Measurements from ENCODE around the gene TSEN15.

The TSEN15 gene

GRCh38 chr1:184014271-184014670 is 37.3 kb upstream of the TSEN15 start:
- no peak for DNase-seq (ENCODE audit: low read depth)
- H3K4me3 ChIP-seq (ENCODE audit: control insufficient read depth, low read depth, low read length): no peak overlapping the region
- no peak for TF ChIP-seq CTCF (IDR thresholded peaks at IDR 0.05; ENCODE audit: control insufficient read depth, insufficient read depth, low read depth, low read length, missing control alignments)

GRCh38 chr1:184016169-184016568 is 35.4 kb upstream of the TSEN15 start:
- DNase-seq (ENCODE audit: low read depth): no peak
- no peak for TF ChIP-seq CTCF (IDR thresholded peaks at IDR 0.05; ENCODE audit: control insufficient read depth, insufficient read depth, low read depth, low read length, missing control alignments)
- H3K4me3 ChIP-seq (ENCODE audit: control insufficient read depth, low read depth, low read length): no peak overlapping the region

- DNase-seq (ENCODE audit: low read depth): no peak
- TF ChIP-seq CTCF (IDR thresholded peaks at IDR 0.05; ENCODE audit: control insufficient read depth, insufficient read depth, low read depth, low read length, missing control alignments): no peak
- H3K4me3 ChIP-seq (ENCODE audit: control insufficient read depth, low read depth, low read length): no peak overlapping the region
These were observed 34.2 kb upstream of the TSEN15 start for GRCh38 chr1:184017306-184017705.

- no peak overlapping the region for H3K4me3 ChIP-seq (ENCODE audit: control insufficient read depth, low read depth, low read length)
- TF ChIP-seq CTCF (IDR thresholded peaks at IDR 0.05; ENCODE audit: control insufficient read depth, insufficient read depth, low read depth, low read length, missing control alignments): no peak
These were observed 32.9 kb upstream of the TSEN15 start for GRCh38 chr1:184018622-184019021.

GRCh38 chr1:184019069-184019468 is 32.5 kb upstream of the TSEN15 start:
- DNase-seq (ENCODE audit: low read depth): no peak
- no peak for TF ChIP-seq CTCF (IDR thresholded peaks at IDR 0.05; ENCODE audit: control insufficient read depth, insufficient read depth, low read depth, low read length, missing control alignments)
- H3K4me3 ChIP-seq (ENCODE audit: control insufficient read depth, low read depth, low read length): no peak overlapping the region

More at GRCh38 chr1:184018622-184019021, 32.9 kb upstream of the TSEN15 start:
- DNase-seq (ENCODE audit: low read depth): no peak

- DNase-seq (ENCODE audit: low read depth): no peak
- TF ChIP-seq CTCF (IDR thresholded peaks at IDR 0.05; ENCODE audit: control insufficient read depth, insufficient read depth, low read depth, low read length, missing control alignments): no peak
- no peak overlapping the region for H3K4me3 ChIP-seq (ENCODE audit: control insufficient read depth, low read depth, low read length)
These were observed 32.0 kb upstream of the TSEN15 start for GRCh38 chr1:184019506-184019905.

GRCh38 chr1:184020328-184020727 is 31.2 kb upstream of the TSEN15 start:
- no peak overlapping the region for H3K4me3 ChIP-seq (ENCODE audit: control insufficient read depth, low read depth, low read length)
- no peak for DNase-seq (ENCODE audit: low read depth)
- TF ChIP-seq CTCF (IDR thresholded peaks at IDR 0.05; ENCODE audit: control insufficient read depth, insufficient read depth, low read depth, low read length, missing control alignments): no peak
